H1 (cell line): ENCODE results near the gene ATG9B. TPM values are rescaled to one million over a fixed set of nuclear protein-coding genes. Genes with fewer than 3 reads are reported as not detected.
A peak's percentile ranks its signal among the peaks of the same experiment; 100 is the strongest.
"Not testable (repeated sequence)": the region's sequence is repeated elsewhere in the genome, so short reads cannot be mapped to it uniquely, and the experiment has no call there.

ENCODE experiments used
- CTCF ChIA-PET: fragments of 300-600 bp; sonication (Branson Sonifier 250); formaldehyde crosslinking; loops from one replicate; lab custom pipeline; 2021; ENCODE audit not compliant: partially characterized antibody; lab: Charles Lee
- POLR2A ChIA-PET: fragments of 300-600 bp; sonication (Branson Sonifier 250); formaldehyde crosslinking; loops from one replicate; lab custom pipeline; 2021; ENCODE audit warnings: inconsistent platforms; ENCODE audit not compliant: partially characterized antibody; lab: Charles Lee
- DNase-seq, 2 experiments: peaks; one replicate each; pipeline versions ENCODE4 v3.0.0 to v3.0.0-alpha.2; 2010 to 2022; ENCODE audit warnings: low spot score in 2 of 2, low read depth in 1 of 2, mixed read lengths in 1 of 2
- FAIRE-seq: peaks from 2 replicates; lab custom pipeline; 2011; peaks lifted over from hg19 to GRCh38; lab: Jason Lieb, UNC
- H2AFZ ChIP-seq: 2 replicates; pipeline ENCODE4 v1.8.1; 2012; ENCODE audit warnings: low read length, inconsistent platforms
- H2AK5ac ChIP-seq: 2 replicates; pipeline ENCODE4 v1.6.1; 2013; ENCODE audit warnings: low read depth, low read length
- H2BK120ac ChIP-seq: replicated peaks from 2 replicates; pipeline ENCODE3; 2013; ENCODE audit warnings: low read depth, low read length, inconsistent platforms
- H2BK12ac ChIP-seq: 2 replicates; pipeline ENCODE4 v1.6.1; 2013; ENCODE audit warnings: low read depth, low read length
- H2BK15ac ChIP-seq: 2 replicates; pipeline ENCODE4 v1.6.1; 2013; ENCODE audit warnings: low read length
- H2BK20ac ChIP-seq: 2 replicates; pipeline ENCODE4 v1.6.1; 2013; ENCODE audit warnings: low read length
- H2BK5ac ChIP-seq: 2 replicates; pipeline ENCODE4 v1.6.1; 2013; ENCODE audit warnings: low read depth, low read length
- H3K14ac ChIP-seq: 2 replicates; pipeline ENCODE4 v1.6.1; 2013; ENCODE audit warnings: inconsistent platforms; ENCODE audit not compliant: insufficient read length
- H3K18ac ChIP-seq: 2 replicates; pipeline ENCODE4 v1.6.1; 2013; ENCODE audit warnings: low read length; ENCODE audit errors: extremely low read depth
- H3K23ac ChIP-seq: 2 replicates; pipeline ENCODE4 v1.6.1; 2013; ENCODE audit warnings: inconsistent platforms; ENCODE audit not compliant: insufficient read length
- H3K23me2 ChIP-seq: 2 replicates; pipeline ENCODE4 v1.6.1; 2013; ENCODE audit warnings: low read depth, low read length
- H3K27ac ChIP-seq: 2 replicates; pipeline ENCODE4 v1.6.1; 2011; ENCODE audit warnings: low read depth, low read length, inconsistent platforms
- H3K27me3 ChIP-seq, 4 experiments: replicated peaks in 1 of 4; 1 replicate in 1 of 4; 2 replicates in 3 of 4; pipeline versions ENCODE4 v1.6.1 to v1.8.1; 2011 to 2013; ENCODE audit warnings: low read length in 3 of 4, mild to moderate bottlenecking in 3 of 4, inconsistent platforms in 2 of 4, mixed read lengths in 2 of 4, moderate library complexity in 1 of 4; ENCODE audit not compliant: control insufficient read depth in 3 of 4, insufficient read depth in 3 of 4; ENCODE audit errors: extremely low read depth in 1 of 4
- H3K36me3 ChIP-seq, 4 experiments: 2 replicates each; pipeline versions ENCODE4 v1.6.1 to v1.8.1; 2011 to 2013; ENCODE audit warnings: mild to moderate bottlenecking in 4 of 4, low read length in 3 of 4, moderate library complexity in 2 of 4, control low read depth in 1 of 4, inconsistent platforms in 1 of 4; ENCODE audit not compliant: insufficient read depth in 4 of 4, control insufficient read depth in 2 of 4
- H3K4ac ChIP-seq: replicated peaks from 2 replicates; pipeline ENCODE3; 2013; ENCODE audit warnings: low read length, low read depth, mixed read lengths, inconsistent platforms; ENCODE audit not compliant: insufficient read length
- H3K4me1 ChIP-seq, 4 experiments: replicated peaks in 1 of 4; 1 replicate in 1 of 4; 2 replicates in 3 of 4; pipeline versions ENCODE4 v1.6.1 to v1.8.1; 2011 to 2013; ENCODE audit warnings: low read length in 3 of 4, inconsistent platforms in 2 of 4, mixed read lengths in 1 of 4; ENCODE audit not compliant: insufficient read depth in 4 of 4, control insufficient read depth in 3 of 4
- H3K4me2 ChIP-seq, 2 experiments: 2 replicates each; pipeline versions ENCODE4 v1.6.1 to v1.8.1; 2011 to 2013; ENCODE audit warnings: low read depth in 2 of 2, low read length in 2 of 2, control low read depth in 1 of 2, inconsistent platforms in 1 of 2, mild to moderate bottlenecking in 1 of 2; ENCODE audit not compliant: insufficient read depth in 1 of 2
- H3K4me3 ChIP-seq, 4 experiments: fragments of 200-600, 300-600 bp in 1 of 4; sonication (generic), shearing (Covaris generic), sonication (Bioruptor Twin) in 1 of 4; 2 replicates each; pipeline versions ENCODE4 v1.5.1 to v1.8.1; 2011 to 2016; ENCODE audit warnings: low read length in 4 of 4, low read depth in 3 of 4, control low read depth in 2 of 4, inconsistent platforms in 2 of 4, mild to moderate bottlenecking in 2 of 4, mixed read lengths in 1 of 4, moderate library complexity in 1 of 4; ENCODE audit not compliant: insufficient read depth in 2 of 4; ENCODE audit errors: extremely low read depth in 1 of 4
- H3K56ac ChIP-seq: replicated peaks from 2 replicates; pipeline ENCODE3; 2013; ENCODE audit warnings: low read depth, mild to moderate bottlenecking, mixed read lengths, low read length, inconsistent platforms; ENCODE audit not compliant: insufficient read length
- H3K79me1 ChIP-seq: 2 replicates; pipeline ENCODE4 v1.6.1; 2013; ENCODE audit warnings: low read depth, low read length, control low read depth
- H3K79me2 ChIP-seq, 2 experiments: 2 replicates each; pipeline versions ENCODE4 v1.6.1 to v1.8.1; 2012 to 2013; ENCODE audit warnings: low read length in 2 of 2, mild to moderate bottlenecking in 2 of 2, inconsistent platforms in 1 of 2; ENCODE audit not compliant: insufficient read depth in 2 of 2, control insufficient read depth in 1 of 2
- H3K9ac ChIP-seq, 4 experiments: replicated peaks in 1 of 4; 1 replicate in 1 of 4; 2 replicates in 3 of 4; pipeline versions ENCODE4 v1.6.1 to v1.8.1; 2011 to 2013; ENCODE audit warnings: low read depth in 3 of 4, low read length in 3 of 4, control low read depth in 2 of 4, mild to moderate bottlenecking in 2 of 4, moderate library complexity in 2 of 4, inconsistent platforms in 1 of 4; ENCODE audit errors: extremely low read depth in 1 of 4
- H3K9me3 ChIP-seq, 2 experiments: 2 replicates each; pipeline versions ENCODE4 v1.6.1 to v1.8.1; 2012 to 2013; ENCODE audit warnings: mild to moderate bottlenecking in 2 of 2, moderate library complexity in 2 of 2, control low read depth in 1 of 2, inconsistent platforms in 1 of 2, low read depth in 1 of 2, low read length in 1 of 2, mixed read lengths in 1 of 2; ENCODE audit not compliant: insufficient read depth in 2 of 2
- H4K20me1 ChIP-seq, 2 experiments: replicated peaks in 1 of 2; 2 replicates each; pipeline versions ENCODE3 to v1.8.1; 2011 to 2013; ENCODE audit warnings: inconsistent platforms in 2 of 2, low read length in 2 of 2, mild to moderate bottlenecking in 1 of 2; ENCODE audit not compliant: insufficient read depth in 2 of 2, control insufficient read depth in 1 of 2
- H4K5ac ChIP-seq: 2 replicates; pipeline ENCODE4 v1.6.1; 2013; ENCODE audit warnings: low read length, low read depth, mixed read lengths, inconsistent platforms; ENCODE audit not compliant: insufficient read length
- H4K8ac ChIP-seq: 2 replicates; pipeline ENCODE4 v1.8.0; 2013; ENCODE audit warnings: mild to moderate bottlenecking, moderate library complexity, low read length, inconsistent platforms; ENCODE audit not compliant: insufficient read depth; ENCODE audit errors: extremely low read depth
- H4K91ac ChIP-seq: replicated peaks from 2 replicates; pipeline ENCODE3; 2013; ENCODE audit warnings: low read length, mixed read lengths, inconsistent platforms; ENCODE audit not compliant: insufficient read length
- SAP30 ChIP-seq: fragments of 300-600 bp; sonication (generic); IDR thresholded peaks from 2 replicates; pipeline ENCODE4 v1.7.1; 2012; ENCODE audit warnings: low read length, moderate library complexity, mild to moderate bottlenecking, inconsistent platforms; ENCODE audit not compliant: insufficient read depth, insufficient replicate concordance
- SIN3A ChIP-seq, 2 experiments: IDR thresholded peaks in 1 of 2; conservative IDR thresholded peaks in 1 of 2; 2 replicates each; pipeline ENCODE4 v1.6.1; 2011 to 2012; ENCODE audit warnings: low read length in 2 of 2, improper control_type of control experiment in 1 of 2, low read depth in 1 of 2, mild to moderate bottlenecking in 1 of 2
- TAF1 ChIP-seq: IDR thresholded peaks from 2 replicates; pipeline ENCODE4 v1.6.1; 2011; ENCODE audit warnings: mild to moderate bottlenecking, low read depth, low read length
- YY1 ChIP-seq: IDR thresholded peaks from 2 replicates; pipeline ENCODE4 v1.6.1; 2011; ENCODE audit warnings: low read depth, mild to moderate bottlenecking, low read length
- WGBS, 2 experiments: shearing (Covaris generic) in 1 of 2; methylation state at CpG; one replicate each; pipeline versions ENCODE4 v1.1.6 to v1.1.7; 2013 to 2015; ENCODE audit warnings: low lambda C conversion rate in 2 of 2, mixed read lengths in 2 of 2, inconsistent platforms in 1 of 2, low coverage in 1 of 2, missing lambda C conversion rate in 1 of 2; ENCODE audit not compliant: insufficient replicate concordance in 2 of 2, insufficient coverage in 1 of 2, insufficient read length in 1 of 2; ENCODE audit errors: extremely low coverage in 1 of 2, missing lambda C conversion rate in 1 of 2; 5-methylcytosine and 5-hydroxymethylcytosine counted together
- polyA plus RNA-seq, 7 experiments: library from polyadenylated mRNA; depleted of rRNA in 3 of 7; stranded (reverse) in 5 of 7; unstranded in 2 of 7; fragments of >200 nt in 5 of 7; fragments of 200-250 nt in 2 of 7; gene quantifications; 1 replicate in 5 of 7; 2 replicates in 1 of 7; 4 replicates in 1 of 7; pipeline versions ENCODE4 v1.2.1 to v1.2.3, GENCODE V29; 2011 to 2013; ENCODE audit warnings: missing spikeins in 2 of 7, mixed read lengths in 2 of 7
- total RNA-seq: library from RNA; stranded (reverse); fragmentation: NEBNext Ultra II Directional; extraction: Animal tissue kit (Norgen Biotek cat#: 25700); gene quantifications from 2 replicates; pipeline ENCODE4 v1.2.1, GENCODE V29; 2021

ATG9B gene
- total and polyA plus RNA-seq, 2 of the 8 experiments (the other 6 are each of a cell fraction or from before 2014, with no cell fraction given) = 1.4 to 2.3 TPM

DNA sequence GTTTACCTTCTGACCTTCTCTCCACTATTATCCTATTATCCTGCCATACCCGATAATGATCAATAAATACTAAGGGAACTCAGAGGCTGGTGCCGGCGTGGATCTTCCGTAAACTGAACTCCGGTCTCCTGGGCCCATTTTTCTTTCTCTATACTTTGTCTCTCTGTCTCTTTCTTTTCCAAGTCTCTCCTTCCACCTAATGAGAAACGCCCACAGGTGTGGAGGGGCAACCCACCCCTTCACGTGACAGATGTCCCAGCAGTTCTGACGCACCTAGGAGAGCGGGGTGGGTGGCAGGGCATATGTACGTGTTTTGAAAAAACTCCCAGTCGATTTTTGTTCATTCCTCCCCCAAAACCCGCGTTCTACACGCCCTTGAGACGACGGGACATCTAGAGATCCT, 3.4 kb upstream of the ATG9B start:
- H2BK12ac ChIP-seq, DNase-seq, H2BK20ac ChIP-seq, H3K36me3 ChIP-seq, H3K27me3 ChIP-seq, H3K18ac ChIP-seq, H3K23ac ChIP-seq, H3K4me1 ChIP-seq, H3K4ac ChIP-seq, H3K9me3 ChIP-seq, H4K8ac ChIP-seq, H2BK120ac ChIP-seq, H2BK15ac ChIP-seq, H3K56ac ChIP-seq, H3K14ac ChIP-seq, H3K79me2 ChIP-seq, H4K5ac ChIP-seq, FAIRE-seq, H3K79me1 ChIP-seq, H2AFZ ChIP-seq, H4K91ac ChIP-seq, H2BK5ac ChIP-seq, H4K20me1 ChIP-seq, H3K23me2 ChIP-seq: not testable (repeated sequence)
- ChIA-PET CTCF (interaction anchor here (0.7 to 2.7 kb wide), 16 partner anchors 9 to 84 kb away, joined by 3 to 24 read pairs (median 4); partner anchors contain the start of gene CDK5), POLR2A (interaction anchor here (0.7 to 3.2 kb wide), 9 partner anchors 9 to 1962 kb away, joined by 3 to 18 read pairs (median 6); partner anchors contain the start of gene CDK5)
- peak overlapping the region; percentile 32 to 97 (median 58); a peak in 7 of 8 replicates for H3K4me3 ChIP-seq
- 0 out of 2 replicates have a peak overlapping the region, but pooled peaks have one; percentile 15 for H3K27ac ChIP-seq
- H3K4me2 ChIP-seq = peak overlapping the region; percentile 75 to 90
- 15% methylated on average over 16 of the region's 16 CpGs; no CpG with 5 or more reads in 1 of the 2 experiments for WGBS, 2 experiments
- 0 out of 2 replicates have a peak overlapping the region, but pooled peaks have one; percentile 39 for H2AK5ac ChIP-seq
- 0 out of 2 replicates have a peak, but pooled peaks have one; percentile 57 for TF ChIP-seq YY1
- TF ChIP-seq TAF1 = peak; percentile 24; the same call in 1 of the 2 replicates
- TF ChIP-seq SAP30 = peak; percentile 78
- 0 out of 4 replicates have a peak, but pooled peaks of 1 of the 2 experiments have one; percentile 80 for TF ChIP-seq SIN3A (conservative IDR thresholded peaks at IDR 0.05 in 1 of 2, IDR thresholded peaks at IDR 0.05 in 1 of 2; ENCODE audit: low read depth in 1 of 2, low read length in 2 of 2)
- peak overlapping the region in 2 of 4 experiments; percentile 7 to 12; a peak in 2 of 7 replicates for H3K9ac ChIP-seq
